ENCODE data around the gene CORIN.

DNA sequence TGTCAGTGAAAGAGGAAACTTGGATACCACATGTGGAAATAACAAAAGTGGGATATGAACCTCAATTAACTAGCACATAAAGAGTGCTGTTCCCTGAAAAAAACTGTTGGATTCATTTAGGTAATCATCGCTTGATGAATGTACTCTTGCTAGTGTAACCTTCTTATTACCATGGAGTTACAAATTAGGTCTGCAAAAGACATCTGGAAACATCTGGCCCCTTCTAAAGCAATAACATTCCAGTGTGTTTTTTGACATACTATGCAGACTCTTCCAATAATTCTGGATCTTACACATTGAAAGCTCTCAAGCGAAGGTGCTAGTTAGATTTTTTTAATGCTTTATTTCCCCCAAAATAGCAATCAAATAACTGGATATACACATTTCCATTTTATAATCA lies 218.2 kb downstream of the CORIN start:
- TF ChIP-seq POLR2A (IDR thresholded peaks at IDR 0.05) = no peak
- TF ChIP-seq, protein P1, sequence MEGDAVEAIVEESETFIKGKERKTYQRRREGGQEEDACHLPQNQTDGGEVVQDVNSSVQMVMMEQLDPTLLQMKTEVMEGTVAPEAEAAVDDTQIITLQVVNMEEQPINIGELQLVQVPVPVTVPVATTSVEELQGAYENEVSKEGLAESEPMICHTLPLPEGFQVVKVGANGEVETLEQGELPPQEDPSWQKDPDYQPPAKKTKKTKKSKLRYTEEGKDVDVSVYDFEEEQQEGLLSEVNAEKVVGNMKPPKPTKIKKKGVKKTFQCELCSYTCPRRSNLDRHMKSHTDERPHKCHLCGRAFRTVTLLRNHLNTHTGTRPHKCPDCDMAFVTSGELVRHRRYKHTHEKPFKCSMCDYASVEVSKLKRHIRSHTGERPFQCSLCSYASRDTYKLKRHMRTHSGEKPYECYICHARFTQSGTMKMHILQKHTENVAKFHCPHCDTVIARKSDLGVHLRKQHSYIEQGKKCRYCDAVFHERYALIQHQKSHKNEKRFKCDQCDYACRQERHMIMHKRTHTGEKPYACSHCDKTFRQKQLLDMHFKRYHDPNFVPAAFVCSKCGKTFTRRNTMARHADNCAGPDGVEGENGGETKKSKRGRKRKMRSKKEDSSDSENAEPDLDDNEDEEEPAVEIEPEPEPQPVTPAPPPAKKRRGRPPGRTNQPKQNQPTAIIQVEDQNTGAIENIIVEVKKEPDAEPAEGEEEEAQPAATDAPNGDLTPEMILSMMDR (IDR thresholded peaks at IDR 0.05) = no peak
- TF ChIP-seq EP300 (IDR thresholded peaks at IDR 0.05) = no peak
